HG03442 (cell line): Measurements from ENCODE around the gene CEP112.

ENCODE experiments used
- ATAC-seq: cut with Tn5 transposase; IDR thresholded peaks from one replicate; pipeline ENCODE4 v1.9.1; 2021; ENCODE audit warnings: mild to moderate bottlenecking, moderate library complexity; ENCODE audit not compliant: unreplicated experiment

The CEP112 gene

GRCh38 chr17:65895969-65896368, 296.0 kb downstream of the CEP112 start:
- no peak for ATAC-seq

DNA sequence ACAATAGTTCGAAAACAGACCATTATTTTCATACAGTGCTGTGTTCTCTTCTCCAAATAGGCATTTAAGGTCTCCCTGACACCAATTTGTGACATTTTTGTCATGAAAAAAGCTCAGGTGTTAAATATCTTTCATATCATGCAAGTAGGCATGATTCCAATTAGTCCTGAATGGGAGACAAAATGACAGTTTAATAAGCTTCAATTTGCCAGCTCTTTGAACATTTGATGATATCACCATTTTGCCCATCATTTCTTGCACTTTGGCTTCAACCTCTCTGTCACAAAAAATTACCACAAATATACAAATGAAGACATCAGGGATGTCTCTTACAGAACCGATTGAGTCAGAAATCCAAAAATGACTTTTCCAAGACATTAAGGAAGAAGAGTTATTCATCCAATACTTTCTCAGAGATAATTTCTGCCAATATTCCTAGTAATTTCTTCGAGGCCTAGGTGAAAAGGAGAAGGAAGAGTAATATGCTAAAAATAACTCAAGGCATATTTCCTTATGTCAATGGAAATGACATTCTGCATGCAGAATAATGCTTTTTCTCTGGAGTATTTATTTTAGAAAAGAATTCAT, 298.1 kb downstream of the CEP112 start:
- no peak for ATAC-seq

- ATAC-seq: peak; percentile 62
Observed at GRCh38 chr17:65892912-65893377, 299.0 kb downstream of the CEP112 start.

DNA sequence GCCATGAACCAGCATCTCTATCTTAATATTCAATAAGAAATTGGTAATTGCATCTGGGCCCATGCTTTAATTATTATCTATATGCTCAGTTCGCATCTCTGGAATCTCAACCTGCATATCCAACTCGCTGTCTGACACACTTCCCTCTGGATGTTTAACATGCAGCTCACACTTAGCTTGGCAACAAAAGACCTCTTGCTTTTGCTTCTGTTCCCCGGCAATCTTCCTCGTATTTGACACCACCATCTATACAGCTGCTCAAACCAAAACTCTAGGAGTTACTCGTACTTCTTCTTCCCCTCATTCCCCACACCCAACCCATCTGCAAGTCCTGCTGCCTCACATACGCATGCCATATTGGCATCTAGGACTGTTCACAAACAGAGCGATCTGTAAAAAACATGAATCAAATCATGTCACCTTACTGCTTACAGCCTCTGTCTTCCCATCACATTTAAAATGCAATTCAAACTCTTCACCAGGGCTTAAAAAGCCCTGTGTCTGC, 300.6 kb downstream of the CEP112 start:
- no peak for ATAC-seq

DNA sequence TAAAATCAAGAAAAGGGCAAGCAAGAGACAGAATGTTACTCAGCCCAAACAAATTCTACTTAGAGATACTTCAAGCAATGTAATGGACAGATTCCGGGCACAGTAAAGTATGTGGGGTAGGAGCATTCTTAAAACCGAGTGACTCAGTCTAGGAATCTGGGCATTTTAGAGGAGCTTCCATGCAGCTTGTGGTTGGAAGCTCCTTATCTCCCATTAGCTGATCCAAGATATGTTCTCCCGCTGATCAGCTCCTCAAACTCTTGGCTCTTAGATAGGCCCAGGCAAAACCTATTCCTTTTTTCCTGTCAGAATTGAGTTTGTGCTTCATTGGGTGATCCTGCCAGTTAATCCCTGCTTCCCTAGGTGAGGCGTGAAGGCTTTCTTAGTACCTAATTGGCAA, 303.3 kb downstream of the CEP112 start:
- no peak for ATAC-seq

- no peak for ATAC-seq
Observed at GRCh38 chr17:65886315-65887245, 305.4 kb downstream of the CEP112 start.

DNA sequence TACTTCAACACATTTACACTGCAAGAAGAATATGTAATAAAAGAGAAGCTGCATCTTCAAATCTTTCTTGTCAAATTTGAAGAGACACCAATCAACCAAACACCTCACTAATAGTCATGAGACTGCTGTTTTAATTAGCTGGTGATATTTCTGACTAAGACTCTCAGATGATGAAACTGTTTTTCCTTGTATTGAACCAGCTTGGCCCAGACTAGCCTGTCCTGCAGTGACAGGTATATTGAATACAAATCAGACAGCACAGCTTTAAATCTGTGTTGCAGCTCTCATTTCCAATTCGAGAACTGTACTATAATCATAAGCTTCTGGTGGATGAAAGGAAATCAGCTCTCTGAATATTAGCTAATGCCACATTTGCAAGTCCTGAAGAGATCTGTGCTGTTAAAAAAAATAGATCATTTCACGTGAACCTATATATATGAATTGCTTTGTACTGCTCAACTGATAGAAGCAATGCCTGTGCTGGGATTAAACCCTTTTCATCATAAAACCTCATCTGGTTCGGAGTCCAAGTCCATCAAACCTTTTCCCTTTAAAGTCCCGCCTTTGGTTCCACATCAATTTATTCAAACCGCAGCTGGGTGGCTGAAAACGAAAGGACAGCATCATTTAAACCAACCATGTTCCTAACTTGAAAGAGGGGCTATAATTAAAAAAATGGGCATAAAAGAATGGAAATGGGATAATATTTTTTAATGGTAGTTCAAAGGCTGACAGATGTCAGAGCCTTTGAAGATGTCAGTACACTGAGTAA, 306.2 kb downstream of the CEP112 start:
- no peak for ATAC-seq

DNA sequence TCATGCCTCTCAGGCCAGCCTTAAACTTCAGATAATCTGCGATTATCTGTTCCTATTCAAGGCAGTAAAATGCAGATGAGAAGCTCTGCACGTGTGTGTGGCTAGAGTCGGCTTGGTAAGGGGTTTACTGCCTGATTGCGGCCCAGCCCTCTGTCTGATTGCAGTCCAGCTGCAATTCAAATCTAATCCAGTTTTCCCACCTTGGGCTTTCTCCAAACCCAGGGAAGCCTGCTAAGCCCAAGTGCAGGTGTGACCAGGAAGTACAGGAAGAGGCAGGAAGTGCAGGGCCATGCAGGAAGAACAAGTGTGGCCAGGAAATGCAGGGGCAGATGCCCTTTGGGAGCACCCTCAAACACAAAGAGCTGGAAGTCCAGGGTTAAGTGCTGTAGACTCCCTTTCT, 314.9 kb downstream of the CEP112 start:
- no peak for ATAC-seq

DNA sequence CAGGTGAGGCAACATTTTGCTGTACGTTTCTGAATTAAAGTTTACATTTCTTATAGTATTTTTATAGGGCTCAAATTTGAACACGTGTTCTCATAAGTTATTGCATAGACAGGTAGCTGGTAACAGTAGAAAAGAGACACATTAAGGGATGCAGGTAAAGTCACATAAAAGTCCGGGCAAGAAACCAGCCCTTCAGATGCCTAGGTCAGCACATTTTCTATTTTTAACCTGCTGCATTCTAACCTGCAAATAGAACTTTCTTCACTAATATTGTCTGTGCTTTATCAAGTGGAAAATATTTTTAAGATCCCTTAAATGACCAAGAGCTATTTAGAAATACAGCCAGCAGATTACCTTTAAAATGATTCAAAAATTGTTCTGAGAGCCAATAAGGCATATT, 323.1 kb downstream of the CEP112 start:
- no peak for ATAC-seq

DNA sequence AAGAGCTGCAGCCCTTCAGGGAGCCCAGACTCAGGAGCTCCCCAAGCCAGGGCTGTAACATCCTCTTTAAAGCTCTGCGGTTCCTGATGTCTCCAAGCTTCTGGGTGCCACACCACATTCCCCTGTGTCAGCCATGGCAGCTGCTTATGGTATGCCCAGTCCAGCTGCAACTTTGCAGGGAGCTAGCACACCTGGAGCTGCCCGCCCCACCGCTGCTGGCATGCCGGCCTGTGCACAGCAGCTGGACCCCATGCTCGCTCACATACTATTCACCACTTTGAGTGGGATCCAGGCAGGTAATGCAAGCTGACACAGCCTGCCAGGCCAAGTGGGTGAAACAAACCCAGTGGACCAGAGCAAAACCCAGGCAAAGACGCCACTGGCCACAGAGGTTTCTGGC, 324.9 kb downstream of the CEP112 start:
- ATAC-seq: no peak

DNA sequence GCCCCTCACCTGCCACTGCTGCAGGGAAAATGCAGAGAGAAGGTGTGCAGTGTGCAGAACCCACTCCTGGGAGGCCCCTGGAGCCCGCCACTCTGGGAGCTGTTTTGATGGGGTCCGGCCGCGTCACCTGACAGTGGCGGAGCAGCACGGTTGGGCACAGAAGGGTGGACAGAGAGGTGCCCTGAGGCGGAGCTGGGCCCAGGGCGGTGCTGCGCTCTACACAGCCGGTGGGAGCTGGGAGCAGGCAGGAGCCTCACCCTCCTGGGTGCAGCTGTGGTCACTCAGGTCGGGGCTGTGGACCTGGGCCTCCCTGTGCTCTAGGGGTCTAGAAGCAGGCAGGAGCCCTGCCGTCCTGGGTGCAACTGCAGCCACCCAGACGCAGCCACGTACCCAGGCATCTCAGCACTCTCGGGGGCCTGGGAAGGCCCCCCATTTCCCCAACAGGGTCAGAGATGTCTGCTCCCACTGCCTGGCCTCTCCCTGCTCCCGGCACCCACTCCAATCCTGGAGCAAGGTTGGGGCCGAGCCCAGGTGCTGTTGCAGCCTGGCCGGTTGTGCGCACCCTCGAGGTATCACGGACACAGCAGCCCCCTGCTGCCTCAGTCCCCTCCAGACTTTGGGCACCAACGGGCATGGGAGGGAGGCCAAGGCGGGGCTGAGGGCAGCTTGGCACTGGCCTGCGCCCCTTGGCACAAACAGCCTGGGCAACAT, 326.1 kb downstream of the CEP112 start:
- ATAC-seq: no peak

DNA sequence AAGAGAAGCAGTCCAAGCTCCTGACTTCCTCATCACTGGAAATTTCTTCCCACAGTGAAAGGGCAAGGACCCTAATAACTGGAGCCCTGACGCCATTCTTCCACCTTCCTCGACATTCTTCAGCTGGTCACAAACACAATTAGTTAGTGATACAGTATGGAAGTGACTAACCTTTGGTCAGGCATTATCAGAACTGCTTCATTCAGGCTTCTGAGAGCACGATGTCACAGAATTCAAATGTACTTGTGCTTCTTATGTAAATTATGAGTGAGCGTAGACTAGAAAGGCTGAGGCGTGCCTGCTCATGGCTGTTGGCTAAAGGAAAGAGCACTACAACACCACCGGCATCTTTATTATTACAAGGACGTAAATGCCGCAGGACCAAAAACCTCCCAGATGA, 327.5 kb downstream of the CEP112 start:
- no peak for ATAC-seq

- ATAC-seq: no peak
Observed at GRCh38 chr17:65857718-65858117, 334.2 kb downstream of the CEP112 start.

- no peak for ATAC-seq
Observed at GRCh38 chr17:65856865-65857264, 335.1 kb downstream of the CEP112 start.

DNA sequence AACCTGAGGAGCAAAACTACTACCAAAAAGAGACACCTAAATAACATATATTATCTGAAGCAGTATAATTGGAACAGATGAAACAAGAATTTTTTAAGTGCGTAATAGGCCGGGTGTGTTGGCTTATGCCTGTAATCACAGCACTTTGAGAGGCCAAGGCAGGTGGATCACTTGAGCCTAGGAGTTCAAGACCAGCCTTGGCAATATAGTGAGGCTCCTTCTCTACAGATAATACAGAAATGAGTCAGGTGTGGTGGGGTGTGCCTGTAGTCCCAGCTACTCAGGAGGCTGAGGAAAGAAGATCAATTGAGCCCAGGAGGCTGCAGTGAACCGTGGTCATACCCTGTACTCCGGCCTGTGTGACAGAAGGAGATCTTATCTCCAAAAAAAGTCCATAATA, 336.3 kb downstream of the CEP112 start:
- no peak for ATAC-seq

DNA sequence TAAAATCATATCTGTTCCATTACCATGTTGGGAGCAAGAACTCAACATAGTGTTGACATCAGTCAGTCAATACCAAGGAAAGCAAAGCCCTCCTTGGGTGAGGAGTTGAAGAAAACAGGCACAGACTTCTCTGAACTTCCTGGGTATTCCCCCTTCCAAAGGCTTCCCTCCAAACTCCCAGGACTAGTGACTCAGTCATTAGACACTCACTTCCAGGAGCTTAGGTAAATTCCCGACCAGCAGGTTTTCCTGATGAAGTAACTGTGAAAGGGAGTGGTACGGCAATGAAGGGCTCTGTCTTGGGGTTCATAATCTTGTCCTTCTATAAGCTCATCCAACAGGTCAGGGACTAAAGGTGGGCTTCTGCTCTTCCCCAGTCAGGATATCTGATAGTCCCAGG, 336.7 kb downstream of the CEP112 start:
- ATAC-seq: no peak

DNA sequence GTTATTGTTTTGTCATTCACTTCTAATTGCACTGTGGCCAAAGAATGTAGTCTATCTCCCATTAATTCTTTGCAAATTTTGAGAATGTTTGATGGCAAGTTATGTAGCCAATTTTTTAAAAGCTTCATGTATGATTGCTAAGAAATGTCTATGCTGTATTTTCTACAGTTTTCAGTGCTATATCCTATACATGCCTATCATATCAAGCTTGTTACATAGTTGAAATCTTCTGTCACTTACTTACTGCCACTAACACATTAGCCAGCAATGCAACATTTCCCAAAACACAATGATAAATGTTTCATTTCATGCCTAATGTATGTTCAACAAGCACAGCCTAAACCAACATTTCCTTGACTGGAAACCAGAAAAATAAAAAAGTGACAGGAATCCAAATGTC, 338.1 kb downstream of the CEP112 start:
- ATAC-seq: no peak

- ATAC-seq: no peak
Observed at GRCh38 chr17:65852911-65853310, 339.0 kb downstream of the CEP112 start.

- ATAC-seq: no peak
Observed at GRCh38 chr17:65851965-65852736, 339.8 kb downstream of the CEP112 start.

- ATAC-seq: peak; percentile 89
Observed at GRCh38 chr17:65850486-65850885, 341.4 kb downstream of the CEP112 start.
